ENCODE measurements around the gene CCL3. TPM values are rescaled to one million over a fixed set of nuclear protein-coding genes. Genes with fewer than 3 reads are reported as not detected.

CCL3 gene
- polyA plus RNA-seq, 1 of the 3 experiments (the other 2 are of a cell fraction) = not detected

- no peak for TF ChIP-seq USF1 (IDR thresholded peaks at IDR 0.05; ENCODE audit: borderline replicate concordance, low read depth)
- no peak for TF ChIP-seq PBX3 (IDR thresholded peaks at IDR 0.05)
- no peak for TF ChIP-seq CHD2 (IDR thresholded peaks at IDR 0.05; ENCODE audit: low read length, partially characterized antibody)
- no peak for TF ChIP-seq IRF3 (IDR thresholded peaks at IDR 0.05; ENCODE audit: low read depth, low read length)
- no peak for TF ChIP-seq MXI1 (IDR thresholded peaks at IDR 0.05; ENCODE audit: low read depth, low read length)
- TF ChIP-seq JUND (IDR thresholded peaks at IDR 0.05) = no peak
- no peak for TF ChIP-seq RCOR1 (IDR thresholded peaks at IDR 0.05; ENCODE audit: low read length)
- no peak for TF ChIP-seq EZH2phosphoT487 (IDR thresholded peaks at IDR 0.05; ENCODE audit: borderline replicate concordance, low read depth)
- TF ChIP-seq SIN3A (IDR thresholded peaks at IDR 0.05; ENCODE audit: borderline replicate concordance, low read depth, low read length) = no peak
- no peak for TF ChIP-seq RAD21 (IDR thresholded peaks at IDR 0.05; ENCODE audit: low read length)
These were observed 34.8 kb downstream of the CCL3 start (continued) for GRCh38 chr17:36055171-36055570.

- CTCF ChIA-PET = no interaction called here
- Histone ChIP-seq H3K4me3 (ENCODE audit: low read depth in 2 of 2, low read length in 1 of 2) (no peak overlapping the region), H2AFZ (ENCODE audit: low read depth) (no peak overlapping the region), H3F3A (replicated peaks; ENCODE audit: insufficient read depth) (no peaks in the 10 kb centered on the region), H3K27ac (ENCODE audit: low read depth in 2 of 2, low read length in 1 of 2) (no peak overlapping the region), H3K4me1 (ENCODE audit: control insufficient read depth in 1 of 2, insufficient read depth in 2 of 2, low read depth in 1 of 2, low read length in 1 of 2) (no peaks in the 10 kb centered on the region), H3K79me2 (ENCODE audit: insufficient read depth) (no peaks in the 10 kb centered on the region), H3K9me3 (no peaks in the 10 kb centered on the region), H3K36me3 (replicated peaks in 1 of 2; ENCODE audit: control insufficient read depth in 1 of 2, insufficient read depth in 2 of 2, low read length in 1 of 2) (no peaks in the 10 kb centered on the region), H4K20me1 (ENCODE audit: insufficient read depth) (no peaks in the 10 kb centered on the region), H3K4me2 (no peak overlapping the region), H3K9ac (no peak overlapping the region), H3K27me3 (ENCODE audit: insufficient read depth) (no peaks in the 10 kb centered on the region), H3K9me2 (no peaks in the 10 kb centered on the region)
- DNase-seq = no peak
- TF ChIP-seq TEAD4 (IDR thresholded peaks at IDR 0.05; ENCODE audit: borderline replicate concordance, insufficient read depth) (no peak), SMC3 (IDR thresholded peaks at IDR 0.05; ENCODE audit: low read depth, low read length) (no peak)
- WGBS (ENCODE audit: low lambda C conversion rate) = 41% methylated on average over 2 of the region's 2 CpGs
- POLR2A ChIA-PET = no interaction called here
These were observed 40.3 kb downstream of the CCL3 start for GRCh38 chr17:36049643-36050042.

GRCh38 chr17:36048066-36048465 lies 41.9 kb downstream of the CCL3 start:
- Histone ChIP-seq H3K4me1 (ENCODE audit: control insufficient read depth in 1 of 2, insufficient read depth in 2 of 2, low read depth in 1 of 2, low read length in 1 of 2) (no peaks in the 10 kb centered on the region), H2AFZ (ENCODE audit: low read depth) (no peak overlapping the region), H3F3A (replicated peaks; ENCODE audit: insufficient read depth) (no peaks in the 10 kb centered on the region), H3K36me3 (replicated peaks in 1 of 2; ENCODE audit: control insufficient read depth in 1 of 2, insufficient read depth in 2 of 2, low read length in 1 of 2) (no peaks in the 10 kb centered on the region), H3K4me2 (no peak overlapping the region), H3K27me3 (ENCODE audit: insufficient read depth) (no peaks in the 10 kb centered on the region), H3K9ac (no peak overlapping the region), H3K27ac (ENCODE audit: low read depth in 2 of 2, low read length in 1 of 2) (no peak overlapping the region), H4K20me1 (ENCODE audit: insufficient read depth) (no peaks in the 10 kb centered on the region), H3K79me2 (ENCODE audit: insufficient read depth) (no peaks in the 10 kb centered on the region), H3K4me3 (ENCODE audit: low read depth in 2 of 2, low read length in 1 of 2) (no peak overlapping the region), H3K9me3 (no peaks in the 10 kb centered on the region), H3K9me2 (no peaks in the 10 kb centered on the region)
- POLR2A ChIA-PET = no interaction called here
- CTCF ChIA-PET = no interaction called here
- DNase-seq = no peak
- WGBS (ENCODE audit: low lambda C conversion rate) = 0% methylated on average over 2 of the region's 2 CpGs
- no peak for TF ChIP-seq RCOR1 (IDR thresholded peaks at IDR 0.05; ENCODE audit: low read length)
- no peak for TF ChIP-seq CHD2 (IDR thresholded peaks at IDR 0.05; ENCODE audit: low read length, partially characterized antibody)
- TF ChIP-seq JUND (IDR thresholded peaks at IDR 0.05) = no peak
- no peak for TF ChIP-seq MXI1 (IDR thresholded peaks at IDR 0.05; ENCODE audit: low read depth, low read length)
- no peak for TF ChIP-seq RFX5 (IDR thresholded peaks at IDR 0.05; ENCODE audit: low read length)
- no peak for TF ChIP-seq GATA2 (CRISPR knock-in tag; IDR thresholded peaks at IDR 0.05)
- TF ChIP-seq USF1 (IDR thresholded peaks at IDR 0.05; ENCODE audit: borderline replicate concordance, low read depth) = no peak
- TF ChIP-seq REST (IDR thresholded peaks at IDR 0.05; ENCODE audit: low read depth, low read length) = no peak
- no peak for TF ChIP-seq ZBTB33 (IDR thresholded peaks at IDR 0.05; ENCODE audit: borderline replicate concordance, low read depth)

All from SK-N-SH (cell line).